HG03064 (cell line): ENCODE data around the gene PPIF.
A peak's percentile ranks its signal among the peaks of the same experiment; 100 is the strongest.

Source experiments
- ATAC-seq: cut with Tn5 transposase; IDR thresholded peaks from one replicate; pipeline ENCODE4 v1.9.1; 2021; ENCODE audit warnings: low read depth; ENCODE audit not compliant: unreplicated experiment

The PPIF gene

DNA sequence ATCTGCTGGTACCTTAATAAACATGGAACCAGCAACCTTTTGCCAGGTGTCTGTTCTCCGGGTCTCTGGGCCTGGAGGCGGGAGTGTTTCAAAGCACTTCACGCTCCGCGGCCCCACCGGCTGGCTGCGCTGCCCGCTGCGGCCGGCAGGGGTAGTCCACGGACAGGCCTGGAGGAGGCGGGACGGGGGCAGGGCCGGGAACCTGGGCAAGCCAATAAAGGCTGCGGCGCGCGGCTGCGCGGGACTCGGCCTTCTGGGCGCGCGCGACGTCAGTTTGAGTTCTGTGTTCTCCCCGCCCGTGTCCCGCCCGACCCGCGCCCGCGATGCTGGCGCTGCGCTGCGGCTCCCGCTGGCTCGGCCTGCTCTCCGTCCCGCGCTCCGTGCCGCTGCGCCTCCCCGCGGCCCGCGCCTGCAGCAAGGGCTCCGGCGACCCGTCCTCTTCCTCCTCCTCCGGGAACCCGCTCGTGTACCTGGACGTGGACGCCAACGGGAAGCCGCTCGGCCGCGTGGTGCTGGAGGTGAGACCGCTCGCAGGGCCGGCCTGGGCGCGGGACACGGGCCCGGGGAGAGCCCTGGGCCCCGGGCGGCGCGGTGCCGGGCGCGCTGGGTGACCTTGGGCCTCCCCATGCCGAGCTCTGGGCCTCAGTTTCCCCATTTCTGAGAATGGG, at the start of gene PPIF:
Gene PPIF, plus strand, starts transcription at position 244 of the 668 bp plus-strand sequence. Its CDS starts 80 bp downstream, at position 324.
- peak; percentile 84 for ATAC-seq

DNA sequence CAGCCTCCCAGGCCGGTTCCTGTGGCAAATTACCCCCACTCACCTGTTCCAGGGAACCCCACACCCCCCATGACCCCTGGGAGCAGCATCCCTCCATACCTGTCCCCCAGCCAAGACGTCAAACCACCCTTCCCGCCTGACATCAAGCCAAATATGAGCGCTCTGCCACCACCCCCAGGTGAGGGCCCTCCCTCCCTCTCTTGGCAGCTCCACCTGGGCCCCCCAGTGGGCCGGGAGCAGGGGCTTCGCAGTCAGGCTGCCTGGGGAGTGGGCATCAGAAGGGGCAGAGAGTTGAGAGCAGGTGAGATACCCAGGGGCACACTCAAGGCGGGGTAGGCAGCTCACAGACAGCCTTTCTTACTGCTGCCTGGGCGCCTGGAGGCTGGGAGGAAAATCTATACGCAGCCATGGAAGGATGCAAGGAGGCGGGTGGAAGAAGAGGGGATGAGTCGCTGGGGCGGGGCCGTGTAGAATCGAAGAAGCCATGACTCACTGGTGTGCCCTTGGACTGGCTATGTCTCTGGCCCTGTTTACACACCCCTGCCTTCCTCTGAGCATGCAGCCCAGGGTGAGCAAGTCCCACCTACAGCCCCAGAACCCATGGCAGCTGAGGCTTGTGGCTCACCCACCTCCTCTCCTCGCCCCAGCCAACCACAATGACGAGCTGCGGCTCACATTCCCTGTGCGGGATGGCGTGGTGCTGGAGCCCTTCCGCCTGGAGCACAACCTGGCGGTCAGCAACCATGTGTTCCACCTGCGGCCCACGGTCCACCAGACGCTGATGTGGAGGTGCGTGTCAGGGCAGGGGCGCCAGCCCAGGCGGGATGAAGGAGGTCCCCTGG, 48.6 kb upstream of the PPIF start:
- no peak for ATAC-seq

DNA sequence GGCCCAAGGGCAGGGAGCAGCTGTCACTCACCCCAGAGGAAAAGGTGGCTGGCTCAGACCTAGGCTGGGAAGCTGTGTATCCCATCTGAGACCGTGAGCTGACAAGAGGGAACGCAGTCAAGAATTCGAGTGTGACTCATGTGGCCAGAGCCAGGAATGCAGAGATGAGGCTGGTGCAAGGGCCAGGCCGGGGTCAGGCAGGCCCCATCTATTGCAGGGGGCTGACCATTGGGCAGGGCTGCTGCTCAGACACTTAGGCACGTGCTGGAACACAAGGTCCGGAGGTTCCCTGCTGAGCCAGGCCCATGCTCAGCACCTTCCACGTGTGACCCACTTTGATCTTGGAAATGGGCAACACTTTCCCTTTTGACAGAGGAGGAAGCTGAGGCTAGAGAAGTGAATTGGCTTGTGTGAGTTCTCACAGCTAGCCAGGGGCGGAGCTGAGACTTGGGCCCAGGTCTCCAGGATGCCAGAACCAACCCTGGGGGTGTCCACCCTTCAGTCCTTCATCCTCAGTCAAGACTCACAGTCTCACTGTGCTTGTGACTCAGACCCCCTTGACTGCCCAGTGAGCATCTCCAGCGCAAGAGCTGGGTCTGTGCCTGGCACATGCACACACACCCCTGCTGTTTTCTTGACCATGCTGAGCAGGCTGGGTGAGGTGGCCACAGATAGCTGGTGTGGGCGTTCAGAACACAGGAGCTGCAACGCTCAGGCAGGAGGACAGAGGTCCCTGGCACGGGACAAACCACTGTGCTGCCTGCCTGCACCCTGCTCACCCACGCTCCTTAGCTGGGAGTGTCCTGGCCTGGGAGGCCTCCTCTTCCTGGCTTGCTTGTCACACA, 47.6 kb upstream of the PPIF start:
- no peak for ATAC-seq

DNA sequence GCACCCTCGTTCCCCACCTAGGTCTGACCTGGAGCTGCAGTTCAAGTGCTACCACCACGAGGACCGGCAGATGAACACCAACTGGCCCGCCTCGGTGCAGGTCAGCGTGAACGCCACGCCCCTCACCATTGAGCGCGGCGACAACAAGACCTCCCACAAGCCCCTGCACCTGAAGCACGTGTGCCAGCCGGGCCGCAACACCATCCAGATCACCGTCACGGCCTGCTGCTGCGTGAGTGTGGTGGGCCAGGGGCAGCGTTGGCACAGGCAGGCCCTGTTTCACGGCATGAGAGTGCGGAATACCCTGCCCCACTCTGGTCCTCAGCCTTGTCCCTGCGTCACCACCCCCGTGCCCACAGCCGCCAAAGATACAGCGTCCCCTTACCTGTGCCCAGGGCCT, 46.6 kb upstream of the PPIF start:
- no peak for ATAC-seq

DNA sequence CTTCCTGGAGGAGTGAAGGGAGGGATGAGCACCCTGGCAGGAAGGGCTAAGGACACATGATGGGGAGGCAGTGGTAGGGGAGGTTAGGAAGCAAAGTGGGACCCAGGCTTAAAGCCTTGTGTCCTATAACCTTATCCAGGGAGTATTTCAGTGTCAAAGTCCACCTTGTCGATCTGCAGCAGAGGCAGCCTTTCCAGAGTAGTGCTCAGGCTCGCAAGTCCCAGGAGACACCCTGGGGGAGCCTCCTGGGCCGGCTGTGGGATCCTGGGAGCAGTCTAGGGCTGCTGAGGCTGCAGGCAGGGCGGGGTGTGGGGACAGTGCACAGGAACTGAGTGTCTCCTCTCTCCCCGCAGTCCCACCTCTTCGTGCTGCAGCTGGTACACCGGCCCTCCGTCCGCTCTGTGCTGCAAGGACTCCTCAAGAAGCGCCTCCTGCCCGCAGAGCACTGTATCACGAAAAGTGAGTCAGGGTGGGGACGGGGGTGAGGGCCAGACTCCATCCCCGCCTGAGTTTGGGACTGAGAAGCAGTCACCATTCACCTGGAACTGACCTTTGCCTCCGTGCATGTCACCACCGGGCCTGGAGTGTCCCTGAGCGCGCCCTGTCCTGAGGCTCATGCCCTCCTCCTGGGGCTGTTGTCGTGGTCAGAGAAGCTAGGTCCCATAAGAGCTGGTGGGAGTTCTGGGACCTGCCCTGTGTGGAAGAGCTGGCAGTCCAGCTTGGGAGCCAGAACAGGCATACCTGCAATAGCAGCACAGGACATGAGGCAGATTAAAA, 45.3 kb upstream of the PPIF start:
- no peak for ATAC-seq

DNA sequence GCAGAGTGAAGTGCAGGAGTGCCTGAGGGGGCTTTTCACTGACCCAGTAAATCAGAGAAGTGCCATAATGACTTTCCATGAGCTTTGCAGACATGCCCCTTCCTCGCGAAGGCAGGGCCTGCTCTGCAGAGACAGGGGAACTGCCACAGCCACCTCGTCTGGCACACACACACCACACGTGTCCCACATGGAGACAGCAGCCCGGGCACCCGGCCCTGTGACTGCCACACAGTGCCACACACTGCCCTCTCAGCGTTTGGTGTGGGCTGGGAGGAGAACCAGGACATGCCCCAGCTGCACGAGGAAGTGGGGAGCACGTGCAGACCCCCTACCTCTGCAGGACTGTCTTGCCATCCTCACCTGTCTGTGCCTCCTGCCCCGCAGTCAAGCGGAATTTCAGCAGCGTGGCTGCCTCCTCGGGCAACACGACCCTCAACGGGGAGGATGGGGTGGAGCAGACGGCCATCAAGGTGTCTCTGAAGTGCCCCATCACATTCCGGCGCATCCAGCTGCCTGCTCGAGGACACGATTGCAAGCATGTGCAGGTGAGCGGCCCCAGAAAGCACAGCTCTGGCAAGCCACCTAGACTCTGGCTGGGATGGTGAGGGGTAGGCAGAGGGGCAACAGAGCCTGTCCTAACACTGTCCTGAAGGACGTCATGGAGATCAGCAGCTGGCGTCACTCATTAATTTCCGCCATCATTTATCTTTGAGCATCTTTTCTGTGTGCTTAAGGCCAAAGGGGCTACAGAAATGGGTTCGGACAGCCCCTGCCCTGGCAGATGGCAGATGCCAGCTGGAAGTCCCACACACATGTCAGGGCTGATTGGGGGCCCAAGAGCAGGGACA, 43.4 kb upstream of the PPIF start:
- ATAC-seq = no peak

DNA sequence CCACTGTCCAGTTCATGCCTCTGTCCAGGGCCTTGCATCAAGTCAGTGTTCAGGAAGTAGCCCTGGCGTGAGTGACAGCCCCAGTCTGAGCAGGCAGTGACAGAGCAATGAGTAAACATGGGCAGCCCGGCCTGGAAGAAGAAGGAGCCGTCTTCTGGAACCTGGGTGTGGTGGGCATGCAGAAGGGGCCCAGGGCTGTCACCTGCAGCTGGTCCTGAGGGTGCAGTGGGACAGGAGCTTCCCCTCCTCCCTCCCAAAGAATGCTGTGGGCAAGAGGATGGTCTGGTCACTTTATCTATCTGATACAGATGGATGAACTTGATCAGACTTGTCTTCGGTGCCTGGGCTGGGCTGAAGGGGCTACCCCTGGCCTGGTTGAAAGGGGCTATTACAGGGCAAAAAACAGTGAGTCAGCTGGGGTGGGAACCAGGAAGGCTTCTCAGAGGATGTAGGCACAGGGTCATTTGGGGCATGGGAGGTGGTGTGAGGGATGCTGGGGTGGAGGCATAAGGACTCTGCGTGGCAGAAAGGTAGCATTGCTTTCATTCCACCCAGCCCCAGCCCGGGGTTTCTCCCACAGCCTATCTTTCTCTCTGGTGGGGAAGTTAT, 42.7 kb upstream of the PPIF start:
- ATAC-seq = no peak

DNA sequence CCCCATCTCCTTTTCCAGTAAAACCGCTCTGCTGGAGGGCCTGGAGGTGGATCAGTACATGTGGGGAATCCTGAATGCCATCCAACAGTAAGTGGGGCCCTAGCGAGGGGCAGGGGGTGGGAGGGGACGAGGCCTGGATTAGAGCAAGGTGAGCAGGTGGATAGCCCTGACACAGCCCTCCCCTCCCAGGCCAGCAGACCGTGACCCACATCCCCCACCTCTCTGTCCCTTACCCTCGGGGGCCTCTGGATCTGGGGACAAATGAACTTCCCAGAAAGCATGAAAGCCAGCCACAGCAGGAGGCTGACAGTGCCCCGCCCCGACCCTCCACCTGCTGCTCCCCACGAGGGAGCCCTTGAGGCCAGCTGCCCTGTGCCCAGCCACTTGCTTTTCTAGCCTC, 41.8 kb upstream of the PPIF start:
- no peak for ATAC-seq

DNA sequence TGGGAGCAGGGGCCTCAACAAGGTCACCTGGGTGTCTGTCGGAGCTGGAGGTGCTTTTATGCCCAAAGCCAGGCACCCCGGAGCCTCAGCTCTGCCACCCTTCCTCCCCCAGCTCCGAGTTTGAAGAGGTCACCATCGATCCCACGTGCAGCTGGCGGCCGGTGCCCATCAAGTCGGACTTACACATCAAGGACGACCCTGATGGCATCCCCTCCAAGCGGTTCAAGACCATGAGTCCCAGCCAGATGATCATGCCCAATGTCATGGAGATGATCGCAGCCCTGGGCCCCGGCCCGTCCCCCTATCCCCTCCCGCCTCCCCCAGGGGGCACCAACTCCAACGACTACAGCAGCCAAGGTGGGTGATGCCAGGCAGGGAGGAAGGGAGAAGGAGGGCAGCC, 41.3 kb upstream of the PPIF start:
- no peak for ATAC-seq

DNA sequence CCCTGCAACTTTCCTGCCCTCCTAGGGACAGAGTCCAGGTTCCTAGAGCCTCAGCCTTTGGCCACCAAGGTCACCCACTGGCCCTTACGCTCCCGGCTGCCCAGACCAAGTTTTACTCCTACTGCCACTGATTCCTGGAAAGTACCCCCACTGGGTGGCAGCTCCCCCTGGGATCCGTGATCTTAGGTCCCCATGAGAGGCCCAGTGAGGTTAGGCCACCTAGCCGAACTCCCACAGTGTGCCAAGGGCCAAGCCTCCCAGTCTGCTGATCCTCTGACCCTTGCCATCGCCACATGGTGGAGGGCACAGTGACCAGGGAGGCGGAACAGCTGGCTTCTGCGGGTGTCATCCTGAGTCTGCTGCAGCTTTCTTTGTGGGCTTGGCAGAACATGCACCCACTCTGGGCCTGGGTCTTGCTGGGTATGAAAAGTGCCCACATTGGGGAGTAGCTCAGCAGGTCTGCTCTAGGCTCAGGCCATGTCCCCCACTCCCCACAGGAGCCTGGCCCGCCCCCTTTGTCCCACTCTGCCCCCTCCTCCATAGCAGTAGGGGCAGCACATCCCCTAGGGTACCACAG, 40.5 kb upstream of the PPIF start:
- no peak for ATAC-seq

DNA sequence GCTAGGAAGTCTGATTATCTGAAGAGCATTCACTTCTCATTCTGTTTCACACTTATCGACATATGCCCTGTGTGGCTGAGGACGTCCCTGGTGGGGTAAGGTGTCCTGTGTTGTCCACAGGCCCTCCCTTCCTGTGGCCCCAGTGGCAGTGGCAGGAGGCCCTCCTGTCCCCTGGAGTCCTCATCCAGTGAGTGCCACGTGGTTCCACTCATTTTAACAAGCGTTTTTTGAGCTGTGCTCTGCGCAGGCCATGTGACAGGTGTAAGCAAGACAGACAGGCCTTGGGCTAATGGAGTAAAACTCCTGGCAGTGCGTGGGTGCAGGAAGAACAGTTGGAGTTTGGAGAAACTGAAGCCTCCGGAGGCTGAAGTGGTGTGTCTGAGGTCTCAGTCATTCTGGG, 39.3 kb upstream of the PPIF start:
- ATAC-seq = no peak

DNA sequence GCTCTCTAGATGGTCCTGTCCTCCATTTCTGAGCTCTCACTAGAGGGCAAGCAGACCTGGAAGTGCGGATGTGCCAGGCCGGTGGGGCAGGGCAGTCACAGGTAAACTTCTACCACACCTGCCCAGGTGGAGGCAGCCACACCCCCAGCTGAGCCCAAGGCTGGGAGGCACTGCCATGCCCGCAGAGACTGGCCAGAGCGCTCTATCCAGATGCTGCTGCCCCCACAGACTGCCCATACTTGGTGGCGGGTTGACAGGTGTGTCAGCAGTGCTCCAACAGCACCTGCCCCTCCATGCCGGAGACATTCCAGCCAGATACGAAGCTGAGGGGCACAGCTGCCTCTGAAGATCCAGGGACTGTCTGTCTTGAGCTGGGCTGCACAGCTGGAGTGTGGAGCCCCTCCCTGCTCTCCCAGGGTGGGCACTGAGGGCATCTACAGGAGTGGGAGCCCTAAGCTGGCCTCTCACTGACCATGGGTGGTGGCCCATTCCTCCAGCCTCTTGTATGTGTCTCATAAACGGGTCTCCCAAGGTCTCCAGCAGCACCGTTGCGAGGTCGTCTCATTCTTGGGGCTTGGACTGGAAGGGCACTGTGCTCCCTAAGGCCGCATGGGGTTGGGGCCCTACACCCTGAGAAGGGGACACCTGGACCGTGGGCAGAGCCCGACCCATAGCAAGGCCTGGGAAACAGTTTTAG, 38.2 kb upstream of the PPIF start:
- no peak for ATAC-seq

DNA sequence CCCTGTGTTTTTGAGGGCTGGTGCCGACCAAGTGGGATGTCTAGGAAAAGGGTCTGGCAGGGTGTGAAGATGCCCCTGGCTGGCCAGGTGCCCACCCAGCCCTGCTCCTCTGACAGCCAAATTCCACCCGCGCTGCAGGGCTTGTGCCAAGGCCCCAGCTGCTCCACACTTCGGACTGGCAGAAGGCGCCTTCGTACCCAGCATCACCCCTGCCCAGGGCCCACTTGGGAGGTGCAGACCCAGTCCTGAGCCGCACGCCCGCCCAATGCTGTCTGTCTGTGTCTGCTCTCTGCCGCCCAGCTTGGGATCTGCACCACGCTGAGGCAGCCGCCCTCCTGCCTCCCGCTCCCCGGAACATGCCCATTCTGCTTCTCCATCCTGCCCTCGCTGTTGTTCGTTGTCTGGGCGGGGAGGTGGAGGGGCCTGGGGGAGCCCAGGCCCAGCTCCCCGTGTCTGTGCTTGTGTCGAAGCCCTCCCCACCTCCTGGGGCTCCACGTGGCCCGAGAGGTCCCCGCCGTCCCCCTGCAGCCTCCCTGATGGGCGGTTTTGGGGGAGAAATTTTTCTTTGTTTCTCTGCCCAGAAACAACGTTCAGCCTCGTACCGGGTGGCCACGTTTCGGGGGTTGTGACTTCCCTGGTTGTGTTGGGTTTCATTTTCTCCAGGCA, 36.9 kb upstream of the PPIF start:
- no peak for ATAC-seq

DNA sequence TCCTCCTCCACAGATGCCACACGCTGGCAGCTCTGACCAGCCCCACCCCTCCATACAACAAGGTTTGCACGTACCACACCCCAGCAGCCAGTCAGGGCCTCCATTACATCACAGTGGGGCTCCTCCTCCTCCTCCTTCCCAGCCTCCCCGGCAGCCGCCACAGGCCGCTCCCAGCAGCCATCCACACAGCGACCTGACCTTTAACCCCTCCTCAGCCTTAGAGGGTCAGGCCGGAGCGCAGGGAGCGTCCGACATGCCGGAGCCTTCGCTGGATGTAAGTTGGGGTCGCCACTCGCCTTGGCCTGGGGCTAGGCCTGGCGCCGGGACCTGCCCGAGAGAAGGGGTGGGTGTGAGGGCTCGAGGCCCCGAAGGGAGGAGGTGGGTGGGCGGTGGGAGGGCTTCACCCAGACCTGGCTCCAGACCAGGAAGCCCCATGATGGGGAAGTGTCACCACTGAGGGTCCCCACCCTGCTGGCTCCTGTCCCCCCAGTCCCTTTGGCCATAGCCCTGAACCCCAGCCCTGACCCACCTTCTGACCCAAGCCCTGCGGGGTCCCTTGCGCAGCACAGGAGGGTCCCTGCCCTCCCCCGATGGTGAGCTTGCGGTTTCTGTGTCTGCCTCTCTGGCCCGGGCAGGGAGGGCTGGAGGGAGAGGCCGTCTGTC, 36.2 kb upstream of the PPIF start:
- ATAC-seq = no peak

DNA sequence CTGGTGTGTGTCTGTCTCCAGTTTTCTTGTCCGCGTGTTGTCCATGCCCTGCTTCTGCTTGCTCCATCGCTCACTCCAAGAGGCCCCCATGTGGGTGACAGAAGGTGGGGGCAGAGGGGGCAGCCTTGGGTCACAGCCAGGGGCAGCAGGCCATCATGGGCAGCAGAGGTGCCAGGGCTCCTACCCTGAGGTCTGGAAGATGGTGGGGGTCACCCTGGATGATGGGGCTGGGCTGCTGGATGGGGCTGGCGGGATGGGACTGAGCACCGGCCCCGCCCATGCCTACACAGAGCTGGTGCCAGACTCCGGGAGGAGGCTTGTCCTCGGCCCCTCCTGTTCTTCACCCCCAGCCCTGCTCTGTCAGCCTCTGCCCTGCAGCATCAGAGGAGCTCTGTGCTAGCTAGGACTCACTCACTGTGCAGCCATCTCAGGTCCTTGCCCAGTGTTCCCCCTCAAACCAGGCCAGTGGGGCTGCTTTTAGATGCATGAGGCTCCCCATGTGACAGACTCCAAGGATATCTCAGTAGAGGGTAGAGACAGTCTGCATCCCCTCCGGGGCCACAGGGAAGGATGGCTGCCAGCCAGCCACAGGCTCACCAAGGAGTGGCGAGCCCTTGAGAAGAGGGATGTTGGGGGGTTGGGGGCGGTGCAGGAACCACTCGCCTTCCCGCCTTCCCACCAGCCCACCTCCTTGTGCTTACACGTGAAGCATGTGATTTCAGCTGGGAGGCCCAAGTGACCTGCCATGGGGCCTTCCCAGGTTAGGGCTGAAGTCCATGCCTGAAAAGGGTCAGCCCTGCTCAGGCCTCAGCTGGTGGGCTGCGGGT, 35.5 kb upstream of the PPIF start:
- no peak for ATAC-seq

DNA sequence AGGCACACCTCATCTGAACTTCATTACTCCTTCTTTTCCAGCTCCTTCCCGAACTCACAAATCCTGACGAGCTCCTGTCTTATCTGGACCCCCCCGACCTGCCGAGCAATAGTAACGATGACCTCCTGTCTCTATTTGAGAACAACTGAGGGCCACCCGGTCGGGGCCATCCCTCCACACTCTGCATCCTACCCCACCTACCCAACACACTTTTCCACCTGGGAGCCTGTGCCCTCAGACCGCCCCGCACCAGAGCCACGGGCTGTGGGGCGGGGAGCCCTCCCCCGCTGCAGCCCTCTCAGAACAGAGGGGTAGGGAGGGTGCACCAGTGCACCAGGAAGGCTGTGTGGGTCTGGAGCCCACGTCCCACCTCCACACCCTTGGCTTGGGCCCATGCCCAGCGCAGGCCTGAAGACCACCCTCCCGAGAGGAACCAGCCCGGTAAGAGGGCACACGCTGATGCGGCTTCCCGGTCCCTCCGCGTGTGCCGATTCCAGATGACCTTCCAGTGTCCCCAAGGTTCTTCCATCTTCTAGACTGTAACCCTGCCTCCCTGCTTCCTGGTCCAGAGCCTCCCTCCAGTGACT, 34.6 kb upstream of the PPIF start:
- no peak for ATAC-seq
